H1 (cell line): ENCODE results near the gene DDX23. TPM values are rescaled to one million over a fixed set of nuclear protein-coding genes. Genes with fewer than 3 reads are reported as not detected.

Source experiments
- CHD7 ChIP-seq: fragments of 300-600 bp; sonication (generic); IDR thresholded peaks from 2 replicates; pipeline ENCODE4 v1.7.1; 2012; ENCODE audit warnings: low read length, moderate library complexity, mild to moderate bottlenecking, inconsistent platforms; ENCODE audit not compliant: insufficient replicate concordance
- CTBP2 ChIP-seq: IDR thresholded peaks from 2 replicates; pipeline ENCODE4 v1.7.0; 2011; ENCODE audit warnings: borderline replicate concordance, mild to moderate bottlenecking, moderate library complexity, mixed read lengths, low read length; ENCODE audit not compliant: insufficient read depth, insufficient read length
- EGR1 ChIP-seq: IDR thresholded peaks from 2 replicates; pipeline ENCODE4 v1.6.1; 2011; ENCODE audit warnings: low read depth, low read length, borderline replicate concordance
- GABPA ChIP-seq: IDR thresholded peaks from 2 replicates; pipeline ENCODE4 v1.6.1; 2011; ENCODE audit warnings: mild to moderate bottlenecking, low read length, moderate library complexity, borderline replicate concordance; ENCODE audit not compliant: insufficient read depth
- KDM4A ChIP-seq: IDR thresholded peaks from one replicate; pipeline ENCODE4 v1.7.1; 2012; ENCODE audit warnings: low read depth, mild to moderate bottlenecking, moderate library complexity, low read length, inconsistent platforms; ENCODE audit not compliant: severe bottlenecking
- NRF1 ChIP-seq: IDR thresholded peaks from 2 replicates; pipeline ENCODE4 v1.6.1; 2011; ENCODE audit warnings: mild to moderate bottlenecking, low read depth, low read length, improper control_type of control experiment
- PHF8 ChIP-seq: fragments of 200-600 bp; sonication (generic); conservative IDR thresholded peaks from 2 replicates; pipeline ENCODE4 v1.7.1; 2012; ENCODE audit warnings: low read depth, mild to moderate bottlenecking, inconsistent platforms, low read length, moderate library complexity
- POLR2A ChIP-seq, 2 experiments: IDR thresholded peaks; 1 replicate in 1 of 2; 2 replicates in 1 of 2; pipeline ENCODE4 v1.6.1; 2011; ENCODE audit warnings: low read depth in 2 of 2, low read length in 2 of 2, mild to moderate bottlenecking in 2 of 2; ENCODE audit errors: control extremely low read depth in 1 of 2
- POLR2AphosphoS5 ChIP-seq: IDR thresholded peaks from 2 replicates; pipeline ENCODE4 v1.6.1; 2011; ENCODE audit warnings: low read depth, low read length
- RNF2 ChIP-seq: fragments of 200-900, 300-1000 bp; sonication (generic); IDR thresholded peaks from 2 replicates; pipeline ENCODE4 v1.7.1; 2016; ENCODE audit warnings: borderline replicate concordance, low read depth, mild to moderate bottlenecking, antibody characterized with exemption, low read length; ENCODE audit not compliant: poor library complexity, severe bottlenecking; ENCODE audit errors: missing control alignments
- SAP30 ChIP-seq: fragments of 300-600 bp; sonication (generic); IDR thresholded peaks from 2 replicates; pipeline ENCODE4 v1.7.1; 2012; ENCODE audit warnings: low read length, moderate library complexity, mild to moderate bottlenecking, inconsistent platforms; ENCODE audit not compliant: insufficient read depth, insufficient replicate concordance
- TBP ChIP-seq: IDR thresholded peaks from 2 replicates; pipeline ENCODE4 v1.6.1; 2011; ENCODE audit warnings: low read depth, low read length, improper control_type of control experiment
- polyA plus RNA-seq, 7 experiments: library from polyadenylated mRNA; depleted of rRNA in 3 of 7; stranded (reverse) in 5 of 7; unstranded in 2 of 7; fragments of >200 nt in 5 of 7; fragments of 200-250 nt in 2 of 7; gene quantifications; 1 replicate in 5 of 7; 2 replicates in 1 of 7; 4 replicates in 1 of 7; pipeline versions ENCODE4 v1.2.1 to v1.2.3, GENCODE V29; 2011 to 2013; ENCODE audit warnings: missing spikeins in 2 of 7, mixed read lengths in 2 of 7
- total RNA-seq: library from RNA; stranded (reverse); fragmentation: NEBNext Ultra II Directional; extraction: Animal tissue kit (Norgen Biotek cat#: 25700); gene quantifications from 2 replicates; pipeline ENCODE4 v1.2.1, GENCODE V29; 2021

The DDX23 gene
- total and polyA plus RNA-seq, 2 of the 8 experiments (the other 6 are each of a cell fraction or from before 2014, with no cell fraction given), result 43.5 to 107 TPM

GRCh38 chr12:48779869-48780268 is 72.1 kb downstream of the DDX23 start (continued):
- TF ChIP-seq CHD7 (no peak), POLR2A (IDR thresholded peaks at IDR 0.05; ENCODE audit: control extremely low read depth in 1 of 2, low read depth in 2 of 2, low read length in 2 of 2) (no peak), KDM4A (no peak), CTBP2 (no peak), PHF8 (no peak), GABPA (no peak), RNF2 (no peak), EGR1 (no peak), TBP (no peak), POLR2AphosphoS5 (no peak), SAP30 (no peak), NRF1 (no peak)
